HepG2 (cell line): ENCODE measurements around the gene MORF4L1. TPM values are rescaled to one million over a fixed set of nuclear protein-coding genes. Genes with fewer than 3 reads are reported as not detected.

Experiments
- ARNT ChIP-seq: fragments of 450-650 bp; IDR thresholded peaks from 2 replicates; pipeline ENCODE4 v1.6.1; 2017
- ATF7 ChIP-seq, 2 experiments: fragments of 450-650 bp in 1 of 2; sonication (generic) in 1 of 2; formaldehyde crosslinking in 1 of 2; IDR thresholded peaks; 2 replicates each; pipeline versions ENCODE4 v1.4.0 to v1.6.1; 2016 to 2020; ENCODE audit warnings: antibody characterized with exemption in 1 of 2, mild to moderate bottlenecking in 1 of 2, missing genetic modification reagents in 1 of 2
- CCDC6 ChIP-seq: sonication (generic); formaldehyde crosslinking; IDR thresholded peaks from 2 replicates; pipeline ENCODE4 v1.8.1; 2022; ENCODE audit warnings: mild to moderate bottlenecking, missing genetic modification reagents, moderate library complexity
- GZF1 ChIP-seq: sonication (generic); formaldehyde crosslinking; IDR thresholded peaks from 2 replicates; pipeline ENCODE4 v1.5.1; 2020; ENCODE audit warnings: mild to moderate bottlenecking, missing genetic modification reagents
- HNF1A ChIP-seq, 2 experiments: sonication (generic) in 1 of 2; formaldehyde crosslinking in 1 of 2; IDR thresholded peaks; 2 replicates each; pipeline versions ENCODE4 v1.4.0 to v1.6.1; 2016 to 2020; ENCODE audit warnings: borderline replicate concordance in 1 of 2, low read depth in 1 of 2, mild to moderate bottlenecking in 1 of 2, missing genetic modification reagents in 1 of 2
- KDM5A ChIP-seq: fragments of 200-600 bp; sonication (generic); IDR thresholded peaks from 2 replicates; pipeline ENCODE4 v1.7.0; 2018; ENCODE audit warnings: antibody characterized with exemption, mild to moderate bottlenecking, low read length, borderline replicate concordance
- LBX2 ChIP-seq: sonication (generic); formaldehyde crosslinking; IDR thresholded peaks from 2 replicates; pipeline ENCODE4 v1.5.0; 2020; ENCODE audit warnings: missing genetic modification reagents, mild to moderate bottlenecking, borderline replicate concordance
- MTF1 ChIP-seq: sonication (generic); formaldehyde crosslinking; IDR thresholded peaks from 2 replicates; pipeline ENCODE4 v1.5.0; 2020; ENCODE audit warnings: missing genetic modification reagents
- MYC ChIP-seq: sonication (generic); formaldehyde crosslinking; IDR thresholded peaks from 2 replicates; pipeline ENCODE4 v1.9.0; 2021; ENCODE audit warnings: missing genetic modification reagents, borderline replicate concordance
- NPAS2 ChIP-seq: sonication (generic); formaldehyde crosslinking; IDR thresholded peaks from 2 replicates; pipeline ENCODE4 v1.8.0; 2022; ENCODE audit warnings: mild to moderate bottlenecking, missing genetic modification reagents, borderline replicate concordance
- PLRG1 ChIP-seq: fragments of 450-650 bp; conservative IDR thresholded peaks from 2 replicates; pipeline ENCODE4 v1.6.1; 2016
- TOPORS ChIP-seq: sonication (generic); formaldehyde crosslinking; IDR thresholded peaks from 2 replicates; pipeline ENCODE4 v1.8.0; 2023; ENCODE audit warnings: mild to moderate bottlenecking, missing genetic modification reagents
- USF2 ChIP-seq, 2 experiments: sonication (generic) in 1 of 2; formaldehyde crosslinking in 1 of 2; IDR thresholded peaks; 2 replicates each; pipeline versions ENCODE4 v1.5.1 to v1.6.1; 2011 to 2020; ENCODE audit warnings: borderline replicate concordance in 1 of 2, low read depth in 1 of 2, low read length in 1 of 2, mild to moderate bottlenecking in 1 of 2, missing genetic modification reagents in 1 of 2, moderate library complexity in 1 of 2
- ZNF235 ChIP-seq: sonication (generic); formaldehyde crosslinking; IDR thresholded peaks from 2 replicates; pipeline ENCODE4 v1.8.1; 2023; ENCODE audit warnings: mild to moderate bottlenecking, missing genetic modification reagents, borderline replicate concordance
- ZNF24 ChIP-seq: fragments of 450-650 bp; IDR thresholded peaks from 2 replicates; pipeline ENCODE4 v1.6.1; 2017; ENCODE audit warnings: antibody characterized with exemption, mild to moderate bottlenecking
- ZNF326 ChIP-seq: sonication (generic); formaldehyde crosslinking; IDR thresholded peaks from 2 replicates; pipeline ENCODE4 v1.4.0; 2020; ENCODE audit warnings: missing genetic modification reagents, borderline replicate concordance
- ZNF724P ChIP-seq: sonication (generic); formaldehyde crosslinking; IDR thresholded peaks from 2 replicates; pipeline ENCODE4 v1.8.0; 2022; ENCODE audit warnings: missing genetic modification reagents, borderline replicate concordance
- ZSCAN22 ChIP-seq: sonication (generic); formaldehyde crosslinking; IDR thresholded peaks from 2 replicates; pipeline ENCODE4 v1.4.0; 2020; ENCODE audit warnings: mild to moderate bottlenecking, missing genetic modification reagents
- polyA plus RNA-seq, 8 experiments: library from polyadenylated mRNA; depleted of rRNA in 3 of 8; stranded (reverse) in 7 of 8; unstranded in 1 of 8; fragments of >200 nt; fragmentation: Illumina TruSeq in 4 of 8; extraction: Trizol in 4 of 8; gene quantifications; 2 replicates each; pipeline versions ENCODE4 v1.2.1 to v1.2.3, GENCODE V29; 2011 to 2016; ENCODE audit warnings: low read depth in 4 of 8, missing spikeins in 1 of 8, mixed read lengths in 1 of 8; ENCODE audit not compliant: insufficient read depth in 1 of 8
- total RNA-seq, 5 experiments: library from RNA; depleted of rRNA; stranded (reverse); fragments of >200 nt; fragmentation: Illumina TruSeq; extraction: Trizol; gene quantifications; 2 replicates each; pipeline ENCODE4 v1.2.3, GENCODE V29; 2016; ENCODE audit warnings: low read depth in 1 of 5
- TF ChIP-seq, protein P1 (sequence below): sonication (generic); formaldehyde crosslinking; conservative IDR thresholded peaks from 2 replicates; pipeline ENCODE4 v1.8.0; 2022; ENCODE audit warnings: low read depth, missing genetic modification reagents

MORF4L1 gene
- total and polyA plus RNA-seq, 2 of the 13 experiments (the other 11 are each of a cell fraction or from before 2014, with no cell fraction given) = 218 to 219 TPM

DNA sequence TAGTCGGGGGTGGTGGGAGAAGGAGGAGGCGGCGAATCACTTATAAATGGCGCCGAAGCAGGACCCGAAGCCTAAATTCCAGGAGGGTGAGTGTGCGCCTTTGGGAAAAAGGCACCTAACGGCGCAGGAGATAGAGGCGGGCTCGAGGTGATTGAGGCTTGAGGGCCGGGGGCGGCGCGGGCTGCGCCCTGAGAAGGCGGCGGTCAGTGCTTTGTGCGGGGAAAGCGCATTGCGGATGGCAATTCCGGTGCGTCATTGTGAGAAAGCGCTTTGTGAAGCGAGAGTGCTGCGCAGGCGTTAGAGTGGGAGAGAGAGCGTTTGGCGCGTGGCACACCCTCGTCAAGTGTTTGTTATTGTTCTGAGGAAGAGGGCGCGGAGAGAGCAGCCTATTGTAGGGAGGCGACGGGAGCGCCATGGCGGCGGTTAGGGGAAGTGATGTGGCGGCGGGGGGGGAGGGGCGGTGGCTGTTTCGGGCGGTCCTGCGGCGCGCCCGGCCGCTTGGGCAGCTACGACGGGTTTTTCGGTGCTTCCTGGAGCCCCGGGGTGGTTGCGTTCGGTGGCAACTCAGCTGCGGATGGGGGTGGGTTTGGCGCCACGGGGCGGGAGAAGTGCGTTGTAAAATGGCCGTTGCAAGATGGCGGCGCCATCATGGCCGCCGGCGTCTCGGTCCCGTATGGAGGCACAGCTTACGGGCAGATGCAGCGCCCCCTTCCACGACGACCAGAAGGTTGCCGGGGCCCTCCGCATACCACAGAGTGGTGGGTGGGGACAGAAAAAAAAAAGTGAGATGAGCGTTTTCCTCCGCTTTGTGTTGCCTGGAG is 492 bp downstream of the MORF4L1 start (continued):
- TF ChIP-seq USF2 (IDR thresholded peaks at IDR 0.05; ENCODE audit: low read depth, low read length) (no peak), USF2 (CRISPR knock-in tag; IDR thresholded peaks at IDR 0.05; ENCODE audit: borderline replicate concordance) (no peak), ZSCAN22 (CRISPR knock-in tag) (0 out of 2 replicates have a peak, but pooled peaks have one; percentile 58), TOPORS (CRISPR knock-in tag) (0 out of 2 replicates have a peak, but pooled peaks have one; percentile 54), ZNF235 (CRISPR knock-in tag) (no peak), ATF7 (IDR thresholded peaks at IDR 0.05) (no peak), ATF7 (CRISPR knock-in tag; IDR thresholded peaks at IDR 0.05) (0 out of 2 replicates have a peak, but pooled peaks have one; percentile 20), PLRG1 (no peak), GZF1 (0 out of 2 replicates have a peak, but pooled peaks have one; percentile 1), ARNT (no peak), NPAS2 (CRISPR knock-in tag) (no peak), HNF1A (IDR thresholded peaks at IDR 0.05; ENCODE audit: low read depth) (no peak), HNF1A (CRISPR knock-in tag; IDR thresholded peaks at IDR 0.05; ENCODE audit: borderline replicate concordance) (peak; percentile 51; the same call in 1 of the 2 replicates), KDM5A (peak; percentile 35; the same call in 1 of the 2 replicates), LBX2 (CRISPR knock-in tag) (no peak), ZNF326 (CRISPR knock-in tag) (no peak), MTF1 (no peak), ZNF24 (no peak), MYC (peak; percentile 77; the same call in 1 of the 2 replicates), CCDC6 (CRISPR knock-in tag) (no peak), ZNF724P (CRISPR knock-in tag) (no peak)
- TF ChIP-seq, protein P1, sequence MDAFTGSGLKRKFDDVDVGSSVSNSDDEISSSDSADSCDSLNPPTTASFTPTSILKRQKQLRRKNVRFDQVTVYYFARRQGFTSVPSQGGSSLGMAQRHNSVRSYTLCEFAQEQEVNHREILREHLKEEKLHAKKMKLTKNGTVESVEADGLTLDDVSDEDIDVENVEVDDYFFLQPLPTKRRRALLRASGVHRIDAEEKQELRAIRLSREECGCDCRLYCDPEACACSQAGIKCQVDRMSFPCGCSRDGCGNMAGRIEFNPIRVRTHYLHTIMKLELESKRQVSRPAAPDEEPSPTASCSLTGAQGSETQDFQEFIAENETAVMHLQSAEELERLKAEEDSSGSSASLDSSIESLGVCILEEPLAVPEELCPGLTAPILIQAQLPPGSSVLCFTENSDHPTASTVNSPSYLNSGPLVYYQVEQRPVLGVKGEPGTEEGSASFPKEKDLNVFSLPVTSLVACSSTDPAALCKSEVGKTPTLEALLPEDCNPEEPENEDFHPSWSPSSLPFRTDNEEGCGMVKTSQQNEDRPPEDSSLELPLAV (CRISPR knock-in tag) = no peak
